Neural cell (in vitro differentiated cells): ENCODE results near the gene TMEM184A. TPM values are rescaled to one million over a fixed set of nuclear protein-coding genes. Genes with fewer than 3 reads are reported as not detected.

Source experiments
- H2AFZ ChIP-seq: fragments of 200-600, 300-800 bp; sonication (generic), shearing (Covaris generic); 2 replicates; pipeline ENCODE4 v1.6.0; 2014; ENCODE audit warnings: low read depth, mild to moderate bottlenecking, antibody characterized with exemption, low read length, moderate library complexity
- H3F3A ChIP-seq: fragments of 200-600 bp; shearing (Covaris generic); 2 replicates; pipeline ENCODE4 v1.6.1; 2016; ENCODE audit warnings: mild to moderate bottlenecking, moderate library complexity, mixed read lengths, antibody characterized with exemption, low read length; ENCODE audit not compliant: insufficient read depth, poor library complexity, severe bottlenecking
- H3K27ac ChIP-seq: fragments of 200-600, 300-800 bp; sonication (generic), shearing (Covaris generic); 2 replicates; pipeline ENCODE4 v1.5.1; 2014; ENCODE audit warnings: mild to moderate bottlenecking, low read length, moderate library complexity
- H3K27me3 ChIP-seq: fragments of 300-800, 200-600 bp; sonication (generic), shearing (Covaris generic); 2 replicates; pipeline ENCODE4 v1.6.0; 2014; ENCODE audit warnings: mild to moderate bottlenecking, low read depth, low read length, moderate library complexity; ENCODE audit not compliant: insufficient read depth
- H3K36me3 ChIP-seq: fragments of 300-800, 200-600 bp; sonication (generic), shearing (Covaris generic); 2 replicates; pipeline ENCODE4 v1.5.1; 2014; ENCODE audit warnings: mild to moderate bottlenecking, antibody characterized with exemption, low read length, moderate library complexity; ENCODE audit not compliant: insufficient read depth
- H3K4me2 ChIP-seq: fragments of 300-800, 200-600 bp; sonication (generic), shearing (Covaris generic); 2 replicates; pipeline ENCODE4 v1.6.0; 2014; ENCODE audit warnings: mild to moderate bottlenecking, low read length
- H3K4me3 ChIP-seq: fragments of 300-800, 200-600 bp; sonication (generic), shearing (Covaris generic); 2 replicates; pipeline ENCODE4 v1.5.1; 2014; ENCODE audit warnings: mild to moderate bottlenecking, low read length, moderate library complexity
- H3K79me2 ChIP-seq: fragments of 200-600 bp; shearing (Covaris generic); replicated peaks from 2 replicates; pipeline ENCODE4 v1.6.0; 2014; ENCODE audit warnings: mild to moderate bottlenecking, low read length, moderate library complexity; ENCODE audit not compliant: insufficient read depth
- H3K9ac ChIP-seq: fragments of 300-800, 200-600 bp; sonication (generic), shearing (Covaris generic); 2 replicates; pipeline ENCODE4 v1.6.1; 2016; ENCODE audit warnings: mild to moderate bottlenecking, low read length, mixed read lengths
- H3K9me2 ChIP-seq: fragments of 200-600 bp; shearing (Covaris generic); 2 replicates; pipeline ENCODE4 v1.6.1; 2016; ENCODE audit warnings: mild to moderate bottlenecking, low read length, mixed read lengths; ENCODE audit not compliant: insufficient read depth
- H3K9me3 ChIP-seq: fragments of 200-600, 300-800 bp; sonication (generic), shearing (Covaris generic); 2 replicates; pipeline ENCODE4 v1.6.1; 2016; ENCODE audit warnings: mild to moderate bottlenecking, mixed run types, low read length, moderate library complexity, mixed read lengths
- H4K20me1 ChIP-seq: fragments of 200-600 bp; shearing (Covaris generic); 2 replicates; pipeline ENCODE4 v1.6.1; 2016; ENCODE audit warnings: mild to moderate bottlenecking, mixed run types; ENCODE audit not compliant: insufficient read depth
- EP300 ChIP-seq: fragments of 450-650 bp; conservative IDR thresholded peaks from 2 replicates; pipeline ENCODE4 v1.6.1; 2014; ENCODE audit warnings: antibody characterized with exemption, mild to moderate bottlenecking, moderate library complexity; ENCODE audit not compliant: poor library complexity, severe bottlenecking
- EZH2 ChIP-seq: fragments of 200-600, 300-800 bp; shearing (Covaris generic), sonication (generic); IDR thresholded peaks from 2 replicates; pipeline ENCODE4 v1.6.1; 2014; ENCODE audit warnings: antibody characterized with exemption, low read length, borderline replicate concordance, mild to moderate bottlenecking; ENCODE audit not compliant: insufficient read depth, poor library complexity, severe bottlenecking
- MXI1 ChIP-seq: fragments of 450-650 bp; conservative IDR thresholded peaks from 2 replicates; pipeline ENCODE4 v1.6.1; 2014; ENCODE audit warnings: antibody characterized with exemption, mild to moderate bottlenecking; ENCODE audit not compliant: poor library complexity, severe bottlenecking
- POLR2AphosphoS5 ChIP-seq: IDR thresholded peaks from 2 replicates; pipeline ENCODE4 v1.6.1; 2012
- RAD21 ChIP-seq: fragments of 450-650 bp; conservative IDR thresholded peaks from 2 replicates; pipeline ENCODE4 v1.6.1; 2014; ENCODE audit warnings: antibody characterized with exemption, mild to moderate bottlenecking, moderate library complexity
- SMC3 ChIP-seq: fragments of 450-650 bp; conservative IDR thresholded peaks from 2 replicates; pipeline ENCODE4 v1.6.1; 2014; ENCODE audit warnings: antibody characterized with exemption, mild to moderate bottlenecking, moderate library complexity; ENCODE audit not compliant: poor library complexity
- TAF1 ChIP-seq: IDR thresholded peaks from 2 replicates; pipeline ENCODE4 v1.6.1; 2012; ENCODE audit warnings: low read depth
- polyA plus RNA-seq: library from polyadenylated mRNA; depleted of rRNA; stranded (reverse); fragments of >200 nt; gene quantifications from 2 replicates; pipeline ENCODE4 v1.2.3, GENCODE V29; 2014
- TF ChIP-seq, protein P1 (sequence below): IDR thresholded peaks from 2 replicates; pipeline ENCODE4 v1.6.1; 2012; ENCODE audit warnings: borderline replicate concordance
- TF ChIP-seq, protein P2 (sequence below): fragments of 450-650 bp; IDR thresholded peaks from 2 replicates; pipeline ENCODE4 v1.5.1; 2014; ENCODE audit warnings: antibody characterized with exemption, mild to moderate bottlenecking, moderate library complexity; ENCODE audit not compliant: poor library complexity, severe bottlenecking

The TMEM184A gene
- polyA plus RNA-seq, 1 donor from 2014 or later, result not detected

DNA sequence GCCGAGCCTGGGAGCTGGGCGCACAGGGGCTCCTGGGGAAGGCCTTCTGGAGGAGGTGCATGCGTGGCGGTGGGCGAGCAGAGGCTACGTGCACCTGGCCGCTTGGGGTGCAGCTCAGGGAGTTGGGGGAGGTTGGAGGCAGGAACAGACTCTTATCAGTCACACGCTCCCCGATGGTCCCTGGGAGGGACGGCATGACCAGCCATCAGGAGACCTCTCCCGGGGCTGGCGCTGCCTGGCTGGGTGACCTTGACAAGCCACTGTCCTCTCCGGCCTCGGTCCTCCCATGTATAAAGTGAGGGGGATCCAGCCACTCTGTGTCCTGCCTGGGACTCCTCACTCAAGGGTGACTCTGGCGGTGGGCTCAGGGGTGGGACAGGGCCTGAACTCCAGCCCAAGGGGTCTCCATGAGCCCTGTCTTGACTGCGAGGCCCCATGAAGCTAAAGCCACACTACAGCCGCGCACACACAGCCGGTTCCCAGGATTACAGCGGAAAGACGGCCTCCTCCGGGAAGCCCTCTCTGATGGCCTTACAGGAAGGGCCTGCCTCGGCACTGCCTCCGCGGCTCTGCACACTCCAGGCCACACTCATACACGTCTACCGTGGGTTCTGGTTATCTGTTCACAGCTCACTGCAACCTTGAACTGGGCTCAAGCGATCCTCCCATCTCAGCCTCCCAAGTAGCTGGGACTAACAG, 2.3 kb downstream of the TMEM184A start:
- no peaks in the 10 kb centered on the region for H3K9me3 ChIP-seq
- H2AFZ ChIP-seq, result no peak overlapping the region
- no peaks in the 10 kb centered on the region for H3K79me2 ChIP-seq
- H3K9me2 ChIP-seq, result no peaks in the 10 kb centered on the region
- H3K4me3 ChIP-seq, result no peak overlapping the region
- no peak overlapping the region for H3K4me2 ChIP-seq
- H3F3A ChIP-seq, result no peaks in the 10 kb centered on the region
- H3K9ac ChIP-seq, result no peak overlapping the region
- H4K20me1 ChIP-seq, result no peaks in the 10 kb centered on the region
- TF ChIP-seq EP300 (no peak), MXI1 (no peak), TAF1 (no peak), POLR2AphosphoS5 (no peak), SMC3 (no peak), RAD21 (no peak), EZH2 (no peak)
- TF ChIP-seq, protein P1, sequence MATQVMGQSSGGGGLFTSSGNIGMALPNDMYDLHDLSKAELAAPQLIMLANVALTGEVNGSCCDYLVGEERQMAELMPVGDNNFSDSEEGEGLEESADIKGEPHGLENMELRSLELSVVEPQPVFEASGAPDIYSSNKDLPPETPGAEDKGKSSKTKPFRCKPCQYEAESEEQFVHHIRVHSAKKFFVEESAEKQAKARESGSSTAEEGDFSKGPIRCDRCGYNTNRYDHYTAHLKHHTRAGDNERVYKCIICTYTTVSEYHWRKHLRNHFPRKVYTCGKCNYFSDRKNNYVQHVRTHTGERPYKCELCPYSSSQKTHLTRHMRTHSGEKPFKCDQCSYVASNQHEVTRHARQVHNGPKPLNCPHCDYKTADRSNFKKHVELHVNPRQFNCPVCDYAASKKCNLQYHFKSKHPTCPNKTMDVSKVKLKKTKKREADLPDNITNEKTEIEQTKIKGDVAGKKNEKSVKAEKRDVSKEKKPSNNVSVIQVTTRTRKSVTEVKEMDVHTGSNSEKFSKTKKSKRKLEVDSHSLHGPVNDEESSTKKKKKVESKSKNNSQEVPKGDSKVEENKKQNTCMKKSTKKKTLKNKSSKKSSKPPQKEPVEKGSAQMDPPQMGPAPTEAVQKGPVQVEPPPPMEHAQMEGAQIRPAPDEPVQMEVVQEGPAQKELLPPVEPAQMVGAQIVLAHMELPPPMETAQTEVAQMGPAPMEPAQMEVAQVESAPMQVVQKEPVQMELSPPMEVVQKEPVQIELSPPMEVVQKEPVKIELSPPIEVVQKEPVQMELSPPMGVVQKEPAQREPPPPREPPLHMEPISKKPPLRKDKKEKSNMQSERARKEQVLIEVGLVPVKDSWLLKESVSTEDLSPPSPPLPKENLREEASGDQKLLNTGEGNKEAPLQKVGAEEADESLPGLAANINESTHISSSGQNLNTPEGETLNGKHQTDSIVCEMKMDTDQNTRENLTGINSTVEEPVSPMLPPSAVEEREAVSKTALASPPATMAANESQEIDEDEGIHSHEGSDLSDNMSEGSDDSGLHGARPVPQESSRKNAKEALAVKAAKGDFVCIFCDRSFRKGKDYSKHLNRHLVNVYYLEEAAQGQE, result no peak
- TF ChIP-seq, protein P2, sequence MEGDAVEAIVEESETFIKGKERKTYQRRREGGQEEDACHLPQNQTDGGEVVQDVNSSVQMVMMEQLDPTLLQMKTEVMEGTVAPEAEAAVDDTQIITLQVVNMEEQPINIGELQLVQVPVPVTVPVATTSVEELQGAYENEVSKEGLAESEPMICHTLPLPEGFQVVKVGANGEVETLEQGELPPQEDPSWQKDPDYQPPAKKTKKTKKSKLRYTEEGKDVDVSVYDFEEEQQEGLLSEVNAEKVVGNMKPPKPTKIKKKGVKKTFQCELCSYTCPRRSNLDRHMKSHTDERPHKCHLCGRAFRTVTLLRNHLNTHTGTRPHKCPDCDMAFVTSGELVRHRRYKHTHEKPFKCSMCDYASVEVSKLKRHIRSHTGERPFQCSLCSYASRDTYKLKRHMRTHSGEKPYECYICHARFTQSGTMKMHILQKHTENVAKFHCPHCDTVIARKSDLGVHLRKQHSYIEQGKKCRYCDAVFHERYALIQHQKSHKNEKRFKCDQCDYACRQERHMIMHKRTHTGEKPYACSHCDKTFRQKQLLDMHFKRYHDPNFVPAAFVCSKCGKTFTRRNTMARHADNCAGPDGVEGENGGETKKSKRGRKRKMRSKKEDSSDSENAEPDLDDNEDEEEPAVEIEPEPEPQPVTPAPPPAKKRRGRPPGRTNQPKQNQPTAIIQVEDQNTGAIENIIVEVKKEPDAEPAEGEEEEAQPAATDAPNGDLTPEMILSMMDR, result no peak
- H3K27ac ChIP-seq, result no peak overlapping the region
- H3K36me3 ChIP-seq, result no peaks in the 10 kb centered on the region
- H3K27me3 ChIP-seq, result no peaks in the 10 kb centered on the region

DNA sequence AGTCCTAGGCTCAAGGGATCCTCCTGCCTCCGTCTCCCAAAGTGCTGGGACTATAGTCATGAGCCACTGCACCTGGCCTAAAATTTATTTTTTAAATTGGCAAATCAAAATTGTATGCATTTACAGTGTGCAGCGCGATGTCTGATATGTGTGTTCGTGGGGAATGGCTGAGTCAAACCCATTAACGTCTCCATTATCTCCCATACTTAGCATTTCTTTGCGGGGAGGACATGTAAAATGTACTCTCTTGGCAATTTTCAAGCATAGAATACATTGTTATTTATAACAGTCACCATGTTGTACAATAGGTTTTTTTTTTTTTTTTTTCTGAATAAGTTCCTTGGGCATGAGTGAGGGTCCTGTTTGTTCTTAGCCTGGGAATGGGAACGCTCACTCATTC, 3.8 kb downstream of the TMEM184A start:
- Histone ChIP-seq H3K27ac (no peak overlapping the region), H3K9me2 (no peaks in the 10 kb centered on the region)
- TF ChIP-seq, protein P1, result no peak
- no peak for TF ChIP-seq SMC3
- no peak for TF ChIP-seq EP300
- no peak for TF ChIP-seq RAD21
- TF ChIP-seq, protein P2, result no peak
- TF ChIP-seq POLR2AphosphoS5, result no peak
- TF ChIP-seq MXI1, result no peak
- TF ChIP-seq EZH2, result no peak
- TF ChIP-seq TAF1, result no peak

More for the DNA sequence above, 3.8 kb downstream of the TMEM184A start:
- no peaks in the 10 kb centered on the region for H3K79me2 ChIP-seq
- no peaks in the 10 kb centered on the region for H3F3A ChIP-seq
- no peaks in the 10 kb centered on the region for H4K20me1 ChIP-seq
- H3K4me2 ChIP-seq, result no peak overlapping the region
- H3K9ac ChIP-seq, result no peak overlapping the region
- H3K36me3 ChIP-seq, result no peaks in the 10 kb centered on the region
- no peaks in the 10 kb centered on the region for H3K9me3 ChIP-seq
- H3K4me3 ChIP-seq, result no peak overlapping the region
- H3K27me3 ChIP-seq, result no peaks in the 10 kb centered on the region
- no peak overlapping the region for H2AFZ ChIP-seq
